ENCODE data around the gene MYRF.

MYRF gene

GRCh38 chr11:61763930-61764605, 11.6 kb downstream of the MYRF start:
- DNase-seq, result no peak
- H3K4me3 ChIP-seq (ENCODE audit: control insufficient read depth in 1 of 7, extremely low read depth in 1 of 7, insufficient read depth in 4 of 7, low read depth in 2 of 7, low read length in 6 of 7), result no peak overlapping the region
- 94% methylated on average over 17 of the region's 23 CpGs for WGBS (ENCODE audit: insufficient coverage)
- no peak overlapping the region for H3K27ac ChIP-seq (ENCODE audit: insufficient read depth in 1 of 2, low read depth in 1 of 2, low read length in 2 of 2, poor library complexity in 1 of 2, severe bottlenecking in 2 of 2)
- no peaks in the 10 kb centered on the region for H3K36me3 ChIP-seq (ENCODE audit: control insufficient read depth in 4 of 4, insufficient read depth in 4 of 4, low read length in 3 of 4)
- H3K9me3 ChIP-seq (ENCODE audit: control extremely low read depth in 1 of 5, control insufficient read depth in 4 of 5, insufficient read depth in 2 of 5, low read depth in 1 of 5, low read length in 4 of 5), result no peaks in the 10 kb centered on the region
- peaks cover 0 to 9% (median 2%) of the 10 kb centered on the region in 5 experiments for H3K27me3 ChIP-seq (replicated peaks in 2 of 5; ENCODE audit: control insufficient read depth in 4 of 5, insufficient read depth in 5 of 5, low read length in 4 of 5)
- H3K4me1 ChIP-seq (ENCODE audit: control extremely low read depth in 1 of 4, control insufficient read depth in 4 of 4, insufficient read depth in 4 of 4, low read length in 3 of 4), result peaks cover 0 to 5% (median 0%) of the 10 kb centered on the region in 4 experiments
- POLR2A ChIA-PET, result no interaction called here
- CTCF ChIA-PET, result interaction anchor here (1.1 to 4.1 kb wide), 2 partner anchors 16 to 26 kb away, joined by 4 to 19 read pairs; no protein-coding TSS in a partner anchor

- Histone ChIP-seq H3K36me3 (ENCODE audit: control insufficient read depth in 4 of 4, insufficient read depth in 4 of 4, low read length in 3 of 4) (no peaks in the 10 kb centered on the region), H3K27ac (ENCODE audit: insufficient read depth in 1 of 2, low read depth in 1 of 2, low read length in 2 of 2, poor library complexity in 1 of 2, severe bottlenecking in 2 of 2) (no peak overlapping the region), H3K9me3 (ENCODE audit: control extremely low read depth in 1 of 5, control insufficient read depth in 4 of 5, insufficient read depth in 2 of 5, low read depth in 1 of 5, low read length in 4 of 5) (no peaks in the 10 kb centered on the region), H3K27me3 (replicated peaks in 2 of 5; ENCODE audit: control insufficient read depth in 4 of 5, insufficient read depth in 5 of 5, low read length in 4 of 5) (peaks cover 0 to 9% (median 2%) of the 10 kb centered on the region in 5 experiments), H3K4me3 (ENCODE audit: control insufficient read depth in 1 of 7, extremely low read depth in 1 of 7, insufficient read depth in 4 of 7, low read depth in 2 of 7, low read length in 6 of 7) (no peak overlapping the region), H3K4me1 (ENCODE audit: control extremely low read depth in 1 of 4, control insufficient read depth in 4 of 4, insufficient read depth in 4 of 4, low read length in 3 of 4) (peaks cover 0 to 8% (median 0%) of the 10 kb centered on the region in 4 experiments)
- CTCF ChIA-PET, result interaction anchor here (1.1 to 4.1 kb wide), 2 partner anchors 17 to 25 kb away, joined by 4 to 19 read pairs; no protein-coding TSS in a partner anchor
- no peak for DNase-seq
- 91% methylated on average over 14 of the region's 22 CpGs for WGBS (ENCODE audit: insufficient coverage)
- POLR2A ChIA-PET, result no interaction called here
Observed at GRCh38 chr11:61764606-61765260, 12.3 kb downstream of the MYRF start.

DNA sequence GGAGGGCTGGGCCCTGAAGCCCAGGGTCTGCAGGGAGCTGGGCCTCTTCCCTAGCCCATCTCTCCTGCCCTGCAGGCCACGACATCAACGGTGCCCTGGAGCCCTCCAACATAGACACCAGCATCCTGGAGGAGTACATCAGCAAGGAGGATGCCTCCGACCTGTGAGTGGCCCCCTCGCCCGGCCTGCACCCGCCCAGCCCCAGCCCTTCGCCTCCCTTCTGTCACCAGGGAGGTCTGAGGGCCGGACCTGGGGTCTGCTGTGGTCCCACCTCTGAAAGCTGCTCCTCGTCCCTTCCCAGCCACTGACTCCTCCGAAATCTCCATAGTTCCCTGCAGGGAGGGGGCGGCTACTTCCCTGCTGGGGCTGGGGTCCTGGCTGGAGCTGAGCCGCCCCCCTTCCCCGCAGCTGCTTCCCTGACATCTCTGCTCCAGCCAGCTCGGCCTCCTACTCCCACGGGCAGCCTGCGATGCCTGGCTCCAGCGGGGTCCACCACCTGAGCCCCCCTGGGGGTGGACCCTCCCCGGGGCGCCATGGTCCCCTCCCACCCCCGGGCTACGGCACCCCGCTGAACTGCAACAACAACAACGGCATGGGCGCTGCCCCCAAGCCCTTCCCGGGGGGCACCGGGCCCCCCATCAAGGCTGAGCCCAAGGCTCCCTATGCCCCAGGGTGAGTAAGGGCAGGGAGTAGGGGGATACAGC, 13.3 kb downstream of the MYRF start:
- no peak overlapping the region for H3K27ac ChIP-seq (ENCODE audit: insufficient read depth in 1 of 2, low read depth in 1 of 2, low read length in 2 of 2, poor library complexity in 1 of 2, severe bottlenecking in 2 of 2)
- peaks cover 0 to 9% (median 2%) of the 10 kb centered on the region in 5 experiments for H3K27me3 ChIP-seq (replicated peaks in 2 of 5; ENCODE audit: control insufficient read depth in 4 of 5, insufficient read depth in 5 of 5, low read length in 4 of 5)
- 96% methylated on average over 21 of the region's 26 CpGs for WGBS (ENCODE audit: insufficient coverage)
- POLR2A ChIA-PET, result no interaction called here
- H3K4me1 ChIP-seq (ENCODE audit: control extremely low read depth in 1 of 4, control insufficient read depth in 4 of 4, insufficient read depth in 4 of 4, low read length in 3 of 4), result peaks cover 0 to 8% (median 0%) of the 10 kb centered on the region in 4 experiments
- no peak overlapping the region for H3K4me3 ChIP-seq (ENCODE audit: control insufficient read depth in 1 of 7, extremely low read depth in 1 of 7, insufficient read depth in 4 of 7, low read depth in 2 of 7, low read length in 6 of 7)
- H3K36me3 ChIP-seq (ENCODE audit: control insufficient read depth in 4 of 4, insufficient read depth in 4 of 4, low read length in 3 of 4), result no peaks in the 10 kb centered on the region
- DNase-seq, result no peak
- CTCF ChIA-PET, result interaction anchor here (1.2 to 4.1 kb wide), 3 partner anchors 10 to 24 kb away, joined by 4 to 19 read pairs (median 5); no protein-coding TSS in a partner anchor
- no peaks in the 10 kb centered on the region for H3K9me3 ChIP-seq (ENCODE audit: control extremely low read depth in 1 of 5, control insufficient read depth in 4 of 5, insufficient read depth in 2 of 5, low read depth in 1 of 5, low read length in 4 of 5)

DNA sequence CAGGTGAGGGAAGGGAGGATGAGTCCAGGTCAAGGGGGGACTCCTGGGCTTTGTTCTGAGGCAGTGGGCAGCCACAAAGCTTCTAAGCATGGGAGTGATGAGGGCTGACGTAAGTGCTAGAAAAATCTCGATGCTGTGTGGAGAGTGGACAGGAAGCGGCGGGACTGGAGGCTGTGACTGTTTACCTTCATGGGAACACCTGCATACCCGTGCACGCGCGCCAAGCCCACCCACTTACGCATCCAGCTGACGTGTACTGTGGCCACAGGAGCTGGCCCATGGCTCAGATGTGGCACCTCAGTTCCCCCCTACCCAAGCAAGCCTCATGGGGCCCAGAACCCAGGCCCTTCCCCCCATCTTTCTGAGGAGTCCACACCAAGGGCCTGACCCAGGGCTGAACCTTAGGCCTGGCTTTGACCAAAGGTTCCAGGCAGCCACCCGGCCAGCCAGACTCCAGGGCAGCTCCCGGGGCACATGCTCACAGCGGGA, 14.0 kb downstream of the MYRF start:
- no peak for DNase-seq
- no peak overlapping the region for H3K4me3 ChIP-seq (ENCODE audit: control insufficient read depth in 1 of 7, extremely low read depth in 1 of 7, insufficient read depth in 4 of 7, low read depth in 2 of 7, low read length in 6 of 7)
- no peak overlapping the region for H3K27ac ChIP-seq (ENCODE audit: insufficient read depth in 1 of 2, low read depth in 1 of 2, low read length in 2 of 2, poor library complexity in 1 of 2, severe bottlenecking in 2 of 2)
- ChIA-PET CTCF (interaction anchor here (1.2 to 4.1 kb wide), 4 partner anchors 9 to 23 kb away, joined by 4 to 19 read pairs (median 4); no protein-coding TSS in a partner anchor), POLR2A (no interaction called here)
- H3K36me3 ChIP-seq (ENCODE audit: control insufficient read depth in 4 of 4, insufficient read depth in 4 of 4, low read length in 3 of 4), result no peaks in the 10 kb centered on the region
- H3K9me3 ChIP-seq (ENCODE audit: control extremely low read depth in 1 of 5, control insufficient read depth in 4 of 5, insufficient read depth in 2 of 5, low read depth in 1 of 5, low read length in 4 of 5), result no peaks in the 10 kb centered on the region
- H3K27me3 ChIP-seq (replicated peaks in 2 of 5; ENCODE audit: control insufficient read depth in 4 of 5, insufficient read depth in 5 of 5, low read length in 4 of 5), result peaks cover 0 to 9% (median 2%) of the 10 kb centered on the region in 5 experiments
- peaks cover 0 to 8% (median 0%) of the 10 kb centered on the region in 4 experiments for H3K4me1 ChIP-seq (ENCODE audit: control extremely low read depth in 1 of 4, control insufficient read depth in 4 of 4, insufficient read depth in 4 of 4, low read length in 3 of 4)
- 91% methylated on average over 13 of the region's 13 CpGs for WGBS (ENCODE audit: insufficient coverage)

DNA sequence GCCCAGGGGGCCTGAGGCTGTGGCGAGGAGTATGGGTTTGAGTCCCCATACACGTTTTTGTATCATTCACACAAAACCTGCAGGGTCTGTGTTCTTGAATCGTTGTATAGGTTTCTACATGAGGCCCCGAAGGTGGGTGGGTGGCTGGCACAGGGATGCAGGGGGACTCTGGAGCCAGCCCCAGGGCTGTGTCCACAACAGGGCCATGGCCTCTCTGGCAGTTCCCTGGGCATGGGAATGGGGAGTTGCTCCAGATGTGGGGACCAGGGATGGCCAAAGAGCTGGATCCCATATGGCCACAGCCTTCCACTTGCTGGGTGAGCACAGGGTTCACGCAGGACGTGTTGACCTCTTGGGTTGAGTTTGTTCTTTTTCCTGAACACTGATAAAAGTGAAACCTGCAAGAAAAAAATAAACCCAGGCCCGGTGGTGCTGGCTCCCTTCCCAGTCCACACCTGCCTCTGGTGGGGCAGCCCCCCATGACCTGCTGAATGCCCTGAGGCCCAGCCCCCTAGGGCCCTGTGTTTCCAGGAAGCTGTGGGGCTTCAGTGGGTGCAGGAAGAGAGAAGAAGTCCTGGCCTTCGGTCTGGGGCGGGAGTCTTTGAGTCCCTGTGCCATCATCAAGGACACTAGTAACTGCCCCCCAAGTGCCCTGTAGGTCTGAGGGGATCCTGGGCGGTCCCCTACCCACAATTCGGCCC, 16.1 kb downstream of the MYRF start:
- POLR2A ChIA-PET, result no interaction called here
- Histone ChIP-seq H3K9me3 (ENCODE audit: control extremely low read depth in 1 of 5, control insufficient read depth in 4 of 5, insufficient read depth in 2 of 5, low read depth in 1 of 5, low read length in 4 of 5) (no peaks in the 10 kb centered on the region), H3K27ac (ENCODE audit: insufficient read depth in 1 of 2, low read depth in 1 of 2, low read length in 2 of 2, poor library complexity in 1 of 2, severe bottlenecking in 2 of 2) (no peak overlapping the region), H3K4me1 (ENCODE audit: control extremely low read depth in 1 of 4, control insufficient read depth in 4 of 4, insufficient read depth in 4 of 4, low read length in 3 of 4) (peaks cover 0 to 12% (median under 1%) of the 10 kb centered on the region in 4 experiments), H3K4me3 (ENCODE audit: control insufficient read depth in 1 of 7, extremely low read depth in 1 of 7, insufficient read depth in 4 of 7, low read depth in 2 of 7, low read length in 6 of 7) (no peak overlapping the region), H3K27me3 (replicated peaks in 2 of 5; ENCODE audit: control insufficient read depth in 4 of 5, insufficient read depth in 5 of 5, low read length in 4 of 5) (no peaks in the 10 kb centered on the region), H3K36me3 (ENCODE audit: control insufficient read depth in 4 of 4, insufficient read depth in 4 of 4, low read length in 3 of 4) (no peaks in the 10 kb centered on the region)
- CTCF ChIA-PET, result interaction anchor here (0.7 to 1.3 kb wide), 3 partner anchors 9 to 339 kb away, joined by 3 to 4 read pairs (median 3); no protein-coding TSS in a partner anchor
- DNase-seq, result no peak
- 67% methylated on average over 7 of the region's 11 CpGs for WGBS (ENCODE audit: insufficient coverage)

- H3K4me3 ChIP-seq (ENCODE audit: control insufficient read depth in 1 of 7, extremely low read depth in 1 of 7, insufficient read depth in 4 of 7, low read depth in 2 of 7, low read length in 6 of 7), result no peak overlapping the region
- H3K27me3 ChIP-seq (replicated peaks in 2 of 5; ENCODE audit: control insufficient read depth in 4 of 5, insufficient read depth in 5 of 5, low read length in 4 of 5), result no peaks in the 10 kb centered on the region
- ChIA-PET CTCF (interaction anchor here (0.7 kb wide), 1 partner anchor 338 kb away, joined by 4 read pairs; no protein-coding TSS in a partner anchor), POLR2A (no interaction called here)
- H3K4me1 ChIP-seq (ENCODE audit: control extremely low read depth in 1 of 4, control insufficient read depth in 4 of 4, insufficient read depth in 4 of 4, low read length in 3 of 4), result peaks cover 0 to 12% (median under 1%) of the 10 kb centered on the region in 4 experiments
- no peaks in the 10 kb centered on the region for H3K9me3 ChIP-seq (ENCODE audit: control extremely low read depth in 1 of 5, control insufficient read depth in 4 of 5, insufficient read depth in 2 of 5, low read depth in 1 of 5, low read length in 4 of 5)
- DNase-seq, result no peak
- 97% methylated on average over 32 of the region's 33 CpGs for WGBS (ENCODE audit: insufficient coverage)
- H3K27ac ChIP-seq (ENCODE audit: insufficient read depth in 1 of 2, low read depth in 1 of 2, low read length in 2 of 2, poor library complexity in 1 of 2, severe bottlenecking in 2 of 2), result no peak overlapping the region
- no peaks in the 10 kb centered on the region for H3K36me3 ChIP-seq (ENCODE audit: control insufficient read depth in 4 of 4, insufficient read depth in 4 of 4, low read length in 3 of 4)
Observed at GRCh38 chr11:61769169-61769920, 16.9 kb downstream of the MYRF start.
